OCI-LY1 (cell line): Measurements from ENCODE around the gene EPN2.

Source experiments
- CTCF ChIP-seq: fragments of 200-600 bp; sonication (generic), shearing (Covaris generic); IDR thresholded peaks from 2 replicates; pipeline ENCODE4 v1.5.1; 2017; ENCODE audit warnings: mild to moderate bottlenecking, antibody characterized with exemption, low read length, moderate library complexity, mixed read lengths
- EZH2 ChIP-seq: fragments of 200-600 bp; sonication (generic), shearing (Covaris generic); IDR thresholded peaks from 2 replicates; pipeline ENCODE4 v1.8.0; 2017; ENCODE audit warnings: borderline replicate concordance, mixed run types, mild to moderate bottlenecking, antibody characterized with exemption, low read length, moderate library complexity, mixed read lengths

- TF ChIP-seq EZH2 (no peak), CTCF (no peak)
These were observed 135.8 kb downstream of the EPN2 start for GRCh38 chr17:19372866-19373504.
